ENCODE data around the gene UBQLN4.

UBQLN4 gene

DNA sequence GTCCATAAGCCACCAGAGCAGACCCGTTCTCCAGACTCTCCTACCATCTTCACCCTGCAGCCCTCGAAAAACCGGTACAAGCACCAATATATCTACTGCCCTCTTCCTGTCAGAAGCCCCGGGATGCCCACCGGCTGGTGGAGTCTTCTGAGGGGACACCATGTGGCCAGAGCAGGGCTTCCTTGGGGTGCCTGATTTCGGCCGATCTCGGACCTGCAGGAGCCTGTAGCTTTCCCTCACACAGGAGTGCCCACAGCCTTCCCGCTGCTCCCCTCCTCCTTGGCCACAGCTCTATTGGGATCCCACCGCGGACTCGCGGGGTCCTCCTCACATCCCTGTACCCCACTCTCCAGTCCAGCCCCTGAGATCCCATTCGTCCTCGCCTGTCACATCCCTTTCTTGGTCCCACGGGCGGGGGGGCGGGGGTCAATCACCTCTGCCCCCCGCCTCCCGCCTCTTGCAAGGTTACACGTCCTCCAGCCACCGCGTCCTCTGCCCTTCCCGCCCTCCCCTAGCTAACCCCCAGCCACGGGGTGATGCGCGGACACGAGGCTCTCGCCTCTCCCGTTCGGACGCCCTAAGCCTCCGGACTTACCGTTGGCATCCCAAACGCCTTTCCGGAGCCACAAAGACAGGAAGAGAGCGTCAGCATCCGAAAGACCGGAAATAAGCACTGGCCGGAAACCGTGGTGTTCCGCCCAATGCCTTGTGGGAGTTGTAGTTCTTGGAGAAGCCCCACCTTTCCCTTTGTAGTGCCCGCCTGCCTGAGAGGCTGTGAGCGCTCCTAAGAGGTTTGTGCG lies 33.1 kb downstream of the UBQLN4 start, which contains the start of gene SSR2:
Gene SSR2, minus strand, starts transcription at position 659 of the 800 bp plus-strand sequence. CDS start 784 bp downstream, outside the sequence.
- in situ Hi-C loops (cut with MboI; ENCODE audit: low sequenced_read_pairs), result no loop called here

DNA sequence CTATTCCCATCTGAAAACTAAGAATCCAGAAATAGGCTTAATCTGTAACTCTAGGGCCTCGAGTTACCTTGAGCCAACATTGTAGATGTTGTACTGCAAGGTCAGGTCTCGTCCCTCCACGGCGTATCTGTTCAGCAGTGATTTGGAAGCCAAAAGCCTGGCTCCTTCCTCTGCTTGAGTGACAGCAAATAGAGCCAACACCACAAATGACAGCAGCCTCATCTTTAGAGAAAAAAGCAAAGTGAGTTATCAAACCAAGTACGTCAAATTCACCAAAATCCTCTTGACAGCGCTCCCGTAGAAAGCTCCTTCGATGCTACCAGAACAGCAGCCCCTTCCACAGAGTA lies 33.7 kb downstream of the UBQLN4 start:
- in situ Hi-C loops (cut with MboI; ENCODE audit: low sequenced_read_pairs), result no loop called here

DNA sequence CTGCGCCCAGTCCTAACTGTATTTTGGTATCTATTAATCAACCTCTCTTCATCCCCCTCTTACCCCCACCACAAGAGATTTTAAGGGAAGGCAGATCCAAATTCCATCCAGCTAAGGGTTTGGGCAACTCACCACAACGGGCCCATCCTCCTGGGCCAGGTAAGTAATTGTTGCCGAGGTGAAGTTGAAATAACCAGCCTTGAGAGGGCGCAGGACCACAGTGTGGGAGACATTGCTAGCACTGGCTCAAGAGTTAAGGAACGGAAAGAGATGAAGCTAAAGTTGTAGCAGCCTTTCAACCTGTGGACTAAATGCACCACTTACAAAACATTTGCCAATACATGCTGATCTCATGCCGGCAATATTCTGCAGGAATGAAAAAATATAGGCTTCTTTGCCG lies 38.8 kb downstream of the UBQLN4 start:
- in situ Hi-C loops (cut with MboI; ENCODE audit: low sequenced_read_pairs), result no loop called here

DNA sequence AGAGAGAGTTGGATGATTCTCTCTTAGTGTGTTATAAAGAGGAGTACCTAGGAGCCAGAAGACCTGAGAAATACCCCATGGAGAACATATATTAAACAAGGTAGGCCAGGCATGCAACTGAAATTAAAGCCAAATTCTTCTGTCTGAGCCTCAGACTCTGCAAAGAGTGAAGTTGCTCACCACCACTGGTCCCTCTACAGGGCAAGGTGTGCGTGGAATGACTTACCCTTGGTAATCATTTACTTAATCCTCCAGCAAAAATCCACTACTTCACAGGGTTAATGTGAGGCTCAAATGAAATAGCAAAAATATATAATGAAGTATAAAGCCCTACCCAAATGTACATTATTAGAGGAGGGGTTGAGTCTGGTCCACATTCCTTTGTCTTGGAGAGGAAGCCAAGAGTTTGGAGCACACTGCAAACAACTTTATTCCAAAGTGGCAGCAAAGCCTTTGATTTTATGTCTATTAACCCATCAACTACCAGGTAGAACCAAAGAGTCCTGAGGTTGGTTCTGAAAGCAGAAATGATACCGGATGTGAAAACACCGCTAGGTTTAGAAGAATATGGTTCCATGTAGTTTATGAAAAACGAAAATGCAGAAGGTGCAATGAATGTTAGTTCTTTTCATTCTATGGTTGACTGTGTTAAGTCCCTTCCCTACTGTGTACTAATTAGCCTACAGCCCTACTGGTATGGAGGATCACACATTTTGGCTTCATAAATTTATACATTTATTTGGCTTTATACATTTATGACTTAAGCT lies 41.4 kb downstream of the UBQLN4 start:
- in situ Hi-C loops (cut with MboI; ENCODE audit: low sequenced_read_pairs), result no loop called here

DNA sequence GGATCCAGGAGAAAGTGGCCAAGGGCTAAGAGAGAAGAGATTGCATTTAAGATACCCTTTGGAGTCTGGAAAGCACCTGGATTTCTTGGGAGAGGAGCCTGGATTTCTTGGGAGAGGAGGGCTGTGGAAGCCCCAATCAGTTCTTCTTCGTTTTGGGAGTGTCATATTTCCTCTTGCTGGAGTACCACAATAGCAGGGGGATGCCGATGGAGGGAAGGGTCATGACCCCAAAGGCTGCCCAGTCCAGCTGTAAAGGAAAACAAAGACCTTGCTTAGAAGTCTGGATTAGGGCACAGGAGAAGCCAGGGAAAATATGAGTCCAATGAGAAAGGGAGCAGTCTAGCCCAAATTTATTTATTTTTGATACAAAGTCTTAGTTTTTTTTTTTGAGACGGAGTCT lies 44.2 kb downstream of the UBQLN4 start:
- in situ Hi-C loops (cut with MboI; ENCODE audit: low sequenced_read_pairs), result no loop called here

DNA sequence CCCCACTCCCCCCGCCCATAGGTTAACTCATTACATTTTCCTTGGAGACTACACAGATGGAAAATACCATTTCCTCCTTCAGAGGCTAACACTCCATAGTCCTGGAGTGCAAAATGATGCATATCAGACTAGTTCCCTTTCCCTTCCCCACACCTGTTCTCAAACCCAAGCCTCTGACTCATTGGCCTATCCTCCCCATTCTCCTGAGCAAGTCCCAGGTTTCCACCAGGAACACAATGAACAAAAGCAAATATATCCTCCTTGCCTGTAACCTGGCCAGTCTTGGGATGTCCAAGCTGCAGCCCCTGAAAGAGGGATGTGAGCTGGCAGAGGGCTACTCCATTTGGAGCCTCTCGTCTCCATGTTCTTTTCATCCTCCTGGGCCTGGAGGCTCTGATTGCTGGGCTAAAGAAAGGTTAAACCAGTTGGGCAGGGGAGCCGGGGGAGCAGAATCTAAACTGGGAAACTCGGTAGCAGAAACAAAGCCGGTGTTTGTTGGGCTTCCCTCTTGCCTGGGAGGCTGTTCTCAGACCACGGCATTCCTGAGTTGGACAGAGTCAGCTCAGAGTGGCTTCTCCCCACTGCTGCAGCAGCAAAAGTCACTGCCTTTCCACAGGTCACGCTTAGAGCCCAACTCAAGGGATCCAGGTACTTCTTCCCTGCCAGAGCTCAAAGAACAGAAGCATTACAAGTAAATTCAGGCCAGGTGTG lies 46.8 kb downstream of the UBQLN4 start:
- in situ Hi-C loops (cut with MboI; ENCODE audit: low sequenced_read_pairs), result no loop called here

DNA sequence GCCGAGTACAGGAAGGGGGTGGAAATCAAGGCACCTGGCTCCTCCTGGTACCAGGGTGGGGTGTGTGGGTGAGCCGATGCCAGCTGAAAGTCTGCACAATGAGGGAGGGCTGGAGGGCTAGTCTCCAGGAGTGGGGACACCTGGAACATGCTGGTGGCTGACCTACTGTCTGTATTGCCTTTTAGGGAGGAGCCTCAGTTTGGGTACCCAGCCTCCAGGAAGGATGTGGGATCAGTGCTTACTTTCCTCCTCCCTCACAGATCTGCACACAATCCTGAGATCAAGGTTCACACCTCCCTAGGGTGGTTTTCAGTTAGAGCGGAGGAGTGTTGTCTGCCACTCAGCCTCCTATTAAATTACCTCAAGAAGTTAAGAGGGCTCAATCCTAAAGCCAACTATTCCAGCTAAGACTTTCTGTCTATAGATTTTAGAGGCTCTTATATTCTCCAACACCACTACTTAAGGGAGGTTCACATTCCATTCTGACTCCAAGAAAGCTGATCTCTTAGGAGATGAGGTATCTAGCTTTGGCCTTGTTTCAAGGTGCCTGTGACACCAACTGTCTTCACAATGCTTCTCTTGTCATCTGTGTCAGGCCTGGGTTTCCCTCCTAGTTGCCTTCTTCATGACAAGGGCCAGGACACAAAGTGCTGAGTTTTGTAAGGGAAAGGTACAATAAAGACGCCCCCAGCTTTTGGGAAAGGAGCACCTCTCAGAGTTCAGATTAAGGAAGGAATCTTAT lies 48.6 kb downstream of the UBQLN4 start:
- in situ Hi-C loops (cut with MboI; ENCODE audit: low sequenced_read_pairs), result no loop called here

DNA sequence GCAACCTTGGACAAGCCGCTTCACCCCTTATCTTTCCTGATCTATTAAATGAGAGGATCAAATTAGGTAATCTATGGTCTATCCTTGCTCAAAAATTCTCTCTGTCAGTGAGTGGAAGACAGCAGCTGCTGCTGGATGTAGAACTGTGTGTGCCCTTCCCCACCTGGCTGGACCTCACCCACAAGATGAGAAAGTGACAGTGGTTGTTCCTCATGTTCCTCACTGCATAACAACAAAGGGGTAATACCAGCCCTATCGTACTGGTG lies 49.7 kb downstream of the UBQLN4 start:
- in situ Hi-C loops (cut with MboI; ENCODE audit: low sequenced_read_pairs), result no loop called here

DNA sequence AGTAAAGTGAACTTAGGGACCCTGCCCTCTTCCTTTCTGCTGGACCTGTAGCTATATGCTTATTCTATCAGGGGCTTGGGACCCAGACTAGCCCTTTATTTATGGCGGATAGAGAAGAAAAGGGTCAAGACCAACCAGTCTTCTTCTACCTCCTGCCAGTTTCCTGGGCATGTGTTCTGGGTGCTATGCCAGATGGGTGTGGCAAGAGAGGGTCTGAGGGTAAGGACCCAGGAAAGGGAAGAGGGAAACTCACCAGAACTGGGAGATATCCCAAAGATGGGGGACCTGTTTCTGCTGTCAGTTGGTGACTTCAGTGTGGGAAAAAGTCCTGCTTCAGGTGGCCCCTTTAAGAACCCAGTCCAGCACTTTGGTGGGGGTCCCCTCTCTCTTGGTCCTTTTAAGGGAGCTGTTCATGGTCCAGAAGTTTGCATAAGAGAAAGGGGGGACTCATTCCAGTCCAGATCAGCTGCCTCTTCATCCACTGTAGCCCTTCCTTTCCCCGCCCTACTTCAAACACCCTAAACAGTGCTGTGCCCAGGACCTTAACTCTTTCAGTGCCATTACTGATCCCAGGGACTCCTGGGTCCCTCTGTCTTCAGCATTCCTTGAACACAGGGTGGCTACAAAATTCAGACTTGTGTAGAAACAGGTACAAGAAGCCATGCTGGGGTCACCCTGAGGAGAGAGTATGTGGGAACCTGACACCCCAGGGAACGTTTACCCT lies 51.2 kb downstream of the UBQLN4 start:
- in situ Hi-C loops (cut with MboI; ENCODE audit: low sequenced_read_pairs), result no loop called here

DNA sequence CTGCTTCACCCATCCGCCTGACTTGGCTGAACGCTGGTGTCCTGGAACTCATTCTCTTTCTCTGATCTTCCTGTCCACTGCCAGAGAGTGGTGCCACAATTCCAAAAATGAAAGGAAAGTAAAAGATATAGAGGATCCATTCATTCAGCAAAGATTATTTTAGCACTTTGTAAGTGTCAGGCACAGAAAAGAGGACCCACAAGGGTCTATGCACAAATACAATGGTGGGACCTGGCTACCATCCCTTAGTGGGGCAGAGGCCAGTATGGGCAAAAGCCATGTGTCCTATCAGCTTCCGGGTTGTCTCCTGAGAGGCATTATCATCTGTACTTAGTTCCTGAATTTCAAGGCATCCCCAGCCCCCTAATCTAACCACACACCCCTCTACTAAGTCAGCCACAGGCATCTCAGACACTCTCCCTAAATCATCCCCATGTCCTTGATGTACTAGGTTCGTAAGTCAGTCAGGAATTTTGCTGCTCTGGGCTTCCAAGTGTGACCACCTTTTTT lies 51.9 kb downstream of the UBQLN4 start:
- in situ Hi-C loops (cut with MboI; ENCODE audit: low sequenced_read_pairs), result no loop called here

DNA sequence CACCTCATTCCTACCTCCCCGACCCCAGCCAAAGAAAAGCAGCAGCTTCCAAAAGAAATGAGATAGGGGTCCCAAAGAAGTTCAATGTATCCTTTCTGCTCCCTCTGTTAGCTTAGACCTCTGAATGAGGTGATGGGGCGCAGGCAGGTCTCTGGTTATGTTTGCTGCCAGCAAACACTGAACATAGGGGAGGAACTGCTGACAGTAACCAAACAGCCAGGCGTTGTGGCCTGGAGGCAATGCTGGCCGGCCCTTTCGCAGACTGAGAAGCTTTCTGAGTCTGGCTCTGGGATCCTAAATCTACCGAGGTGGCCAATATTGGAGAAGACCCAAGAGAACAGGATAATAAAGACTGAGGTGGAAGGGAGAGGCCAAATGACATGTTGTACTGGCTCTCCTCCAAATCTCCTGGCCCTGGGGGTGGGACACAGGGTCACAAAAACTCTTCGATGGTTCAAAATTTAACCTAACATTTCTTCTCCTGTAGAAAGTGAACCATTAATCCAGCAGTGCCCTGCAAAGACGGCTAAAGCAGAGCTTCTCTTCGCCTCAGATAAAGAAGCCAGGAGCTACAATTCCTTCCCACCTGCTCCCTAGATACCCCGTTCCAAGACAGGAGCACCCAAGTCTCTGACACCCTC lies 52.5 kb downstream of the UBQLN4 start:
- in situ Hi-C loops (cut with MboI; ENCODE audit: low sequenced_read_pairs), result no loop called here

DNA sequence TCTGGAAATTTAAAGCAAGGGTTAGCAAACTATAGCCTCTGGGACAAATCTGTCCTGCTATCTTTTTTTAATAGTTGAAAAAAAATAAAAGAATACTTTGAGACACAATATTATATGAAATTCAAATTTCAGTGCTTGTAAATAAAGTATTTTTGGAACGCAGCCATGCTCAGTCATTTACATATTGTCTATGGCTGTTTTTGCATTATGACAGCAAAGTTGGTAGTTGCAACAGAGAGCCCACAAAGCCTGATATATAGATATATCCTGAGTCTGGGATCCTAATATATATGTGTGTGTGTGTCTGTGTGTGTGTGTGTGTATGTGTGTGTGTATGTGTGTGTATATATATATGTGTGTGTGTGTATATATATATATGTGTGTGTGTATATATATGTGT lies 53.6 kb downstream of the UBQLN4 start:
- in situ Hi-C loops (cut with MboI; ENCODE audit: low sequenced_read_pairs), result no loop called here

DNA sequence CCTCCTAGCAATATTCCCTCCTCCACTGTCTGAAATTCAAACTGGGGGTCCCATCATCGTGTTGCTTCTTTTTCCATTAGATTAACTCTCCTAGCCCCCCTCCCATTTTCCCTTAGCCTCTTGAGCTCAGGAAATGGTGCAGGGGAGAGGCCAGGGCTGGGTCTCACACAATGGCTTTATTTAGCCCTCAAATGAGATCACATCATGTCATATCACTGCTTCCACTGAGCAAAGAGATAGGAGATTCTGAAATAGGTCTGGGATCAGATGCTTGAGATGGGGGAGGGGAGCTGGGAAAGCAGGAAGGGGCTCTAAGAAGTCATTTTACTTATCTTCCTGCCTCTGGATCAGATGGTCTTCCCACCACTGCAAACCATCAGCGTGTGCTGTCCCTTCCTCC lies 57.4 kb downstream of the UBQLN4 start:
- in situ Hi-C loops (cut with MboI; ENCODE audit: low sequenced_read_pairs), result no loop called here

DNA sequence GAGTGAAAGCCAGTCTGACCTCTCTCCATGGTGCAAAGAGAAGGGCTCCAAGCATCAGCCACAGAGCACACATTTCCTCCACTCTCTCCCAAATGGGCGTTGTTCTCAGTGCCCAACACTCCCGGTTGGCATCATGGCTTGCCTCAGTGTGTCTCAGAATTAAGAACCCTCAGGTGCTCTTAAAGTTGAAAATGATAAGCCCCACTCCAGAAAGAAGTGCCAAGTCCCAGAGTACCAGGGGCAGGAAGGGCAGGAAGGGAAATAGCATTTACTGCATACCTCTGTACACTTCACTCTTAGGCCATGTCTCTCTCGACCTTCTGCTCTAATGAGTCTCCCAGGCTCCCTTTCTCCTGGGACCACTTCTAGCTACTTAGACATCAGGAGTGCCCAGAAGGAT lies 60.0 kb downstream of the UBQLN4 start:
- in situ Hi-C loops (cut with MboI; ENCODE audit: low sequenced_read_pairs), result no loop called here

DNA sequence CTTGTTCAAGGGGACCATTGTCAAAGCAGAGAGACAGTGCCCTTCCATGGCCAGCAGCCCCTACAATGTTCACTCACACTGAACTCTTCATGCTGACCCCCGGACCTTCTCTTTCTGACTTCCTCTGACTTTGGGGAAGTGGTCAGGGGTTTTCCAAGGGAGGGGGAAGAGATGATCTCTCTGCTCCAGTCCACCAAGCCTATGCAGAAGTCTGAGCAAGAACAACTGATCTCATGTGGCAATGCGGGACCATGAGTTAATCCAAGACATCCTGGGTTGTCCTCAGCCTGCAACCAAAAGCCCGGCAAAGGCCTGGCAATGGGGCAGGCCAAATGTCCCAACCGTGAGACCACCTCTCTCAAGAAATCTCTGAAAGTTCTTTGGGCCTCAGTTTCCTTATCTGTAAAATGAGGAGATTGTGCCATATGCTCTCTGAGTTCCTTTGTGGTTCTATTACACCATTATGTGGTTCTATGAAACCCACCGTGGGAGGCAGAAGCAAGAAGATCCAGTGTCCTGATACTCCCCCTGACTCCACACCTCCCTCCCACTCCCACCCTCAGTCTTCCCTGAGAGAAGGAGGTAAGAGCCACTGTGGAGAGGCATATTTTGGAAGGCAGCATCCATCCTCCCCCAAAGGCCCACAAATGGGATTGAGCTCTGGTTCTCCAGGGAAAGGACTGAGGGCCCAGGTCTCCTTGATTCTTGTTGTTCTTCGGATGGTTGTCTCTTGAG lies 63.4 kb downstream of the UBQLN4 start:
- in situ Hi-C loops (cut with MboI; ENCODE audit: low sequenced_read_pairs), result no loop called here

DNA sequence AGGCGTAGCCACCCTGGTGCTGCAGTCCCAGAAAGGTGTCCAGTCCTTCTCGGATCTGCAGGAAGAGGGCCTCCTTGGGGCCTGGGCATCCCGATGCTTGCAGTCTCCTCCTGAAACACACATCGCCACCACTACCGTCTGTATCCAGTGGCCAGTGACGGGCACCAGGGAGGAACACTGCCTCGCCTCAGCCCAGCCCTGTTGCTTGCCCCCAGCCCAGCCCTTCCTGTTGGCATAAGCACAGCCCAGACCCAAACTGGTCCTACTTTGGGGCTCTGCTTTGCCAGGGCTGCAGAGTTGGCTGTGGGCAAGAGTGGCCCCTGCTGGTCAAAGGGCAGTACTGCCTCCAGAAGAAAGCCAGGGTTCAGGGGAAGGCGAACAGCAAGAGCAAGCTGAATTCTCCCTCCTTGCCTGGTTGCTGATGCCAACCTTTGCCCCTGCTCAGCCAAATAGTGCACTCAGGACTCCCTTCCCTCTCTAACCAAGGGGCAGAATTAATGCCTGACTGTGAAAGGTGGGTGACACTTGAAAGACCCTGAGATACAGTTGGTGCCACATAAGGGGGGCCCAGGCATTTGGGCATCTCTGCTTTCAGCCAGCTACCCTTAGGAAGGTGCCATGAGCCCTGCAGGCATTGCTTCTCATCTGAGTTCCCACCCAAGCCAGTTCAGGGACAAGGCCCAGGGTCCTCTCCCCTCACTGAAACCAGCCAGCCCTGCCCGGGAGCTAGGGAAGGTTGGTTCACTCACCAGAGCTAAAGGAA lies 64.2 kb downstream of the UBQLN4 start:
- in situ Hi-C loops (cut with MboI; ENCODE audit: low sequenced_read_pairs), result no loop called here
